ENCODE results near the gene BCAP31. TPM values are rescaled to one million over a fixed set of nuclear protein-coding genes. Genes with fewer than 3 reads are reported as not detected.

Gene BCAP31
- total and polyA plus RNA-seq, 2 donors (not counting 1 experiment from before 2014, with no cell fraction given) = 59.5 to 117 TPM

DNA sequence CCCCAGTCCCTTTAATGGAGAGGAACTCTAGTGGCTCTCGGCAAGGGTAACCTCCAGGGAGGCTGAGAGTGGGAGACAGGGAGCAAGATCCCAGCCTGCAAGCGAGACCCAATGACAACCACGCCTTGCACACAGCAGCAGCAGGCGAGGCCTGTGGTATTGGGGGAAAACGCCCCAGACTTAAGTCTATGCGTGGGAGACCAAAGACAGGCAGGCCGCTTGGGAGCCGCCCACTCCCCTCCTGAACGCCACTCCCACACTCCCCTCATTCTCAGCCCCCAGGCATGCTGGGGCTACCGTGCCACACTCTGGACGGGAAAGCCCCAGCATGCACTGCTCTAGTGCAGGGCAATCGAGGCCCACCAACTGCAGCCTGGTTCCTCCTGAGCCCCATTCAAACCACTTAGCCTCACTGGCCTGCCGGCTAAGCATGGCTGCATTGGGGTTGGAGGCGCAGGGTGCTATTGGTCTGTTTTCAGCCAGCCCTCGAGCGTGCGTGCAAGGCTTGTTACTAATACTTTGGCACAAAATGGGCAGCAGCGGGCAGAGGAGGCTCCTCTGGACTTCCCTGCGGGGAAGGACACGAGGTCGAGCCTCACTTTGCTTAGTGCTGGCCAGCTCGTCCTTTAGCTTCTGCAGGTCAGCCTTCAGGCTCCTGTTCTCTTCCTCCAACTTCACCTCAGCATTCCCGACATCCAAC, 21.7 kb downstream of the BCAP31 start:
- Histone ChIP-seq H3K4me1 (ENCODE audit: control insufficient read depth in 2 of 2, insufficient read depth in 2 of 2, low read length in 2 of 2) (no peaks in the 10 kb centered on the region), H4K20me1 (ENCODE audit: control insufficient read depth, insufficient read depth, low read length, poor library complexity, severe bottlenecking) (peaks cover 37% of the 10 kb centered on the region), H3K27me3 (replicated peaks in 1 of 4; ENCODE audit: control extremely low read depth in 1 of 4, control insufficient read depth in 3 of 4, insufficient read depth in 4 of 4, low read length in 3 of 4) (no peaks in the 10 kb centered on the region), H3K4me3 (ENCODE audit: control extremely low read depth in 1 of 5, extremely low read depth in 1 of 5, insufficient read depth in 1 of 5, low read depth in 2 of 5, low read length in 4 of 5) (no peak overlapping the region), H3K27ac (ENCODE audit: low read length in 2 of 2) (no peak overlapping the region), H3K36me3 (replicated peaks in 1 of 2; ENCODE audit: control extremely low read depth in 1 of 2, control insufficient read depth in 1 of 2, extremely low read depth in 1 of 2, insufficient read depth in 2 of 2, low read length in 1 of 2) (peaks cover 0 to 16% of the 10 kb centered on the region in 2 experiments), H2AFZ (ENCODE audit: insufficient read depth, low read depth, low read length, poor library complexity, severe bottlenecking) (no peak overlapping the region), H3K9ac (ENCODE audit: low read length) (no peak overlapping the region), H3K79me2 (ENCODE audit: control insufficient read depth, insufficient read depth, low read length) (no peaks in the 10 kb centered on the region), H3K9me3 (ENCODE audit: control extremely low read depth in 1 of 3, control insufficient read depth in 2 of 3, insufficient read depth in 1 of 3, low read length in 2 of 3) (no peaks in the 10 kb centered on the region), H3K4me2 (replicated peaks; ENCODE audit: low read depth, low read length, poor library complexity, severe bottlenecking) (no peak overlapping the region)
- H3K4me1 Mint-ChIP-seq = no peaks in the 10 kb centered on the region
- H3K4me3 Mint-ChIP-seq = no peak overlapping the region
- DNase-seq (no peak), ATAC-seq (ENCODE audit: low read depth) (no peak)
- no peak overlapping the region for H3K27ac Mint-ChIP-seq
- CTCF ChIA-PET = no interaction called here
- no peaks in the 10 kb centered on the region for H3K27me3 Mint-ChIP-seq
- 95% methylated on average over 8 of the region's 23 CpGs for WGBS (ENCODE audit: insufficient coverage)
- POLR2A ChIA-PET = no interaction called here
- intact Hi-C loops (cut with micrococcal nuclease) = no loop called here
- no peaks in the 10 kb centered on the region for H3K9me3 Mint-ChIP-seq (ENCODE audit: insufficient read depth)
- TF ChIP-seq CTCF (IDR thresholded peaks at IDR 0.05) (no peak), EZH2 (IDR thresholded peaks at IDR 0.05; ENCODE audit: borderline replicate concordance, insufficient read depth, low read depth, low read length, poor library complexity, severe bottlenecking) (no peak)

- H3K4me1 ChIP-seq (ENCODE audit: control insufficient read depth in 2 of 2, insufficient read depth in 2 of 2, low read length in 2 of 2) = no peaks in the 10 kb centered on the region
- no peak overlapping the region for H3K4me2 ChIP-seq (replicated peaks; ENCODE audit: low read depth, low read length, poor library complexity, severe bottlenecking)
- POLR2A ChIA-PET = no interaction called here
- no peak overlapping the region for H3K4me3 Mint-ChIP-seq
- H3K36me3 ChIP-seq (replicated peaks in 1 of 2; ENCODE audit: control extremely low read depth in 1 of 2, control insufficient read depth in 1 of 2, extremely low read depth in 1 of 2, insufficient read depth in 2 of 2, low read length in 1 of 2) = peaks cover 0 to 16% of the 10 kb centered on the region in 2 experiments
- no peaks in the 10 kb centered on the region for H3K27me3 Mint-ChIP-seq
- H3K27ac ChIP-seq (ENCODE audit: low read length in 2 of 2) = no peak overlapping the region
- H3K9ac ChIP-seq (ENCODE audit: low read length) = no peak overlapping the region
- no CpG with 5 or more reads among the region's 12 CpGs for WGBS (ENCODE audit: insufficient coverage)
- H3K4me1 Mint-ChIP-seq = no peaks in the 10 kb centered on the region
- ATAC-seq (ENCODE audit: low read depth) (no peak), DNase-seq (no peak)
- CTCF ChIA-PET = no interaction called here
- H3K27ac Mint-ChIP-seq = no peak overlapping the region
- H3K4me3 ChIP-seq (ENCODE audit: control extremely low read depth in 1 of 5, extremely low read depth in 1 of 5, insufficient read depth in 1 of 5, low read depth in 2 of 5, low read length in 4 of 5) = no peak overlapping the region
- no peak overlapping the region for H2AFZ ChIP-seq (ENCODE audit: insufficient read depth, low read depth, low read length, poor library complexity, severe bottlenecking)
- H3K27me3 ChIP-seq (replicated peaks in 1 of 4; ENCODE audit: control extremely low read depth in 1 of 4, control insufficient read depth in 3 of 4, insufficient read depth in 4 of 4, low read length in 3 of 4) = no peaks in the 10 kb centered on the region
- intact Hi-C loops (cut with micrococcal nuclease) = no loop called here
- no peak for TF ChIP-seq EZH2 (IDR thresholded peaks at IDR 0.05; ENCODE audit: borderline replicate concordance, insufficient read depth, low read depth, low read length, poor library complexity, severe bottlenecking)
- no peak for TF ChIP-seq CTCF (IDR thresholded peaks at IDR 0.05)
- H3K9me3 Mint-ChIP-seq (ENCODE audit: insufficient read depth) = no peaks in the 10 kb centered on the region
- H3K9me3 ChIP-seq (ENCODE audit: control extremely low read depth in 1 of 3, control insufficient read depth in 2 of 3, insufficient read depth in 1 of 3, low read length in 2 of 3) = no peaks in the 10 kb centered on the region
- no peaks in the 10 kb centered on the region for H3K79me2 ChIP-seq (ENCODE audit: control insufficient read depth, insufficient read depth, low read length)
- H4K20me1 ChIP-seq (ENCODE audit: control insufficient read depth, insufficient read depth, low read length, poor library complexity, severe bottlenecking) = peaks cover 29% of the 10 kb centered on the region
Measured at GRCh38 chrX:153701706-153702105, 22.5 kb downstream of the BCAP31 start.
